Fibroblast of villous mesenchyme (primary cell): ENCODE measurements around the gene RTKN. TPM values are rescaled to one million over a fixed set of nuclear protein-coding genes. Genes with fewer than 3 reads are reported as not detected.
A peak's percentile ranks its signal among the peaks of the same experiment; 100 is the strongest.

Source experiments
- DNase-seq: peaks from one replicate; pipeline ENCODE4 v3.0.0-alpha.2; 2010; ENCODE audit warnings: low read depth
- H3K4me3 ChIP-seq: 2 replicates; pipeline ENCODE4 v1.5.1; 2011; ENCODE audit warnings: low read depth, mild to moderate bottlenecking, low read length
- CTCF ChIP-seq: IDR thresholded peaks from 2 replicates; pipeline ENCODE4 v1.5.1; 2012; ENCODE audit warnings: low read depth, mild to moderate bottlenecking, low read length; ENCODE audit not compliant: insufficient read depth
- total RNA-seq: library from RNA; depleted of rRNA; stranded (reverse); fragments of >200 nt; gene quantifications from 2 replicates; pipeline ENCODE4 v1.2.3, GENCODE V29; 2012

RTKN gene
- total RNA-seq, 1 donor = 18.1 TPM

- H3K4me3 ChIP-seq = no peak overlapping the region
- DNase-seq = no peak
- no peak for TF ChIP-seq CTCF
These were observed 23.4 kb downstream of the RTKN start for GRCh38 chr2:74418312-74418711.

GRCh38 chr2:74417763-74418162, 24.0 kb downstream of the RTKN start:
- no peak overlapping the region for H3K4me3 ChIP-seq
- no peak for DNase-seq
- TF ChIP-seq CTCF = no peak

- H3K4me3 ChIP-seq = no peak overlapping the region
- TF ChIP-seq CTCF = no peak
- no peak for DNase-seq
These were observed 24.5 kb downstream of the RTKN start for GRCh38 chr2:74417197-74417596.

GRCh38 chr2:74416778-74417177, 25.0 kb downstream of the RTKN start:
- TF ChIP-seq CTCF = no peak

GRCh38 chr2:74415762-74416395, 25.9 kb downstream of the RTKN start:
- no peak for TF ChIP-seq CTCF
- H3K4me3 ChIP-seq = peak overlapping the region; percentile 56
- DNase-seq = no peak

More at GRCh38 chr2:74416778-74417177, 25.0 kb downstream of the RTKN start:
- no peak for DNase-seq
- no peak overlapping the region for H3K4me3 ChIP-seq

- peak overlapping the region; percentile 56 for H3K4me3 ChIP-seq
- peak; percentile 42 for DNase-seq
- TF ChIP-seq CTCF = peak; percentile 43
These were observed 26.6 kb downstream of the RTKN start for GRCh38 chr2:74414881-74415761.
